Fibroblast of pulmonary artery (primary cell): ENCODE data around the gene RPH3AL.

Experiments used
- DNase-seq: peaks from one replicate; pipeline ENCODE4 v3.0.0-alpha.2; 2010; ENCODE audit warnings: low read depth
- H3K4me3 ChIP-seq: replicated peaks from 2 replicates; pipeline ENCODE4 v1.5.1; 2011; ENCODE audit warnings: low read depth, mild to moderate bottlenecking, control low read depth, low read length, moderate library complexity
- CTCF ChIP-seq: IDR thresholded peaks from 2 replicates; pipeline ENCODE4 v1.5.1; 2011; ENCODE audit warnings: mild to moderate bottlenecking, control low read depth, low read length, inconsistent platforms; ENCODE audit errors: missing control alignments

RPH3AL gene

GRCh38 chr17:352421-353212 lies at the start of gene RPH3AL:
RPH3AL (minus strand) TSS chr17:352807; CDS start chr17:327543, 25,264 bp downstream.
- TF ChIP-seq CTCF, result no peak
- peak; percentile 13 for DNase-seq
- H3K4me3 ChIP-seq, result no peak within 1 kb of the TSS

GRCh38 chr17:400257-400656 lies 47.6 kb upstream of the RPH3AL start:
- TF ChIP-seq CTCF, result no peak
- no peak overlapping the region for H3K4me3 ChIP-seq
- no peak for DNase-seq

GRCh38 chr17:396788-397187 lies 44.2 kb upstream of the RPH3AL start:
- TF ChIP-seq CTCF, result no peak
- H3K4me3 ChIP-seq, result no peak overlapping the region
- DNase-seq, result no peak

GRCh38 chr17:395974-396373 lies 43.4 kb upstream of the RPH3AL start:
- H3K4me3 ChIP-seq, result no peak overlapping the region
- TF ChIP-seq CTCF, result no peak
- DNase-seq, result no peak

- no peak for DNase-seq
- TF ChIP-seq CTCF, result no peak
Observed at GRCh38 chr17:395179-395578, 42.6 kb upstream of the RPH3AL start.

GRCh38 chr17:394718-395095 lies 42.1 kb upstream of the RPH3AL start:
- no peak overlapping the region for H3K4me3 ChIP-seq
- no peak for DNase-seq
- TF ChIP-seq CTCF, result no peak

More at GRCh38 chr17:395179-395578, 42.6 kb upstream of the RPH3AL start:
- no peak overlapping the region for H3K4me3 ChIP-seq
